ENCODE data around the gene PRICKLE1. TPM values are rescaled to one million over a fixed set of nuclear protein-coding genes. Genes with fewer than 3 reads are reported as not detected.

The PRICKLE1 gene
- polyA plus RNA-seq, 1 experiment: 36.0 TPM

DNA sequence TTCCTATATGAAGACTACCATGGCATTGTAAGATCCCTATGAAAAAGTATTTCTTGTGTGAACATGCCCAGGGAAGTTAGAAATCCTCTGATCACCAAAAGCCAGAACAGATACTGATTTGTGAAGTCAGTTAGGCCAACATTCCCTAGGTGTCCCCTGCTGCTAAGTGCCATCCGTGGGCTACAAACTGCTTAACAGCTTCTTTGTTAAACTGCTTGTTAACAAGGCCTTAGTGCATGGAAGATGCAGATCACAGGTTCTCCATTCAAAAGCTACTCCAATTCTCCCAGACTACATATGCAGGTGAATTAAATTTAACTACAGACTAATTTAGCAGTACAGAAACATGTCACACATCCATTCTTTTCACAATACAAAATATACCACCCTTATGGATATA is 108.2 kb downstream of the PRICKLE1 start:
- Histone ChIP-seq H3K27ac (ENCODE audit: low read depth, low read length) (no peak overlapping the region), H3K9me3 (ENCODE audit: control insufficient read depth, insufficient read depth, low read length) (no peaks in the 10 kb centered on the region), H3K27me3 (ENCODE audit: control insufficient read depth, insufficient read depth, low read length) (no peaks in the 10 kb centered on the region), H3K4me3 (ENCODE audit: low read depth, low read length) (peak overlapping the region; percentile 86)
- POLR2A ChIA-PET: no interaction called here
- TF ChIP-seq, protein P1, sequence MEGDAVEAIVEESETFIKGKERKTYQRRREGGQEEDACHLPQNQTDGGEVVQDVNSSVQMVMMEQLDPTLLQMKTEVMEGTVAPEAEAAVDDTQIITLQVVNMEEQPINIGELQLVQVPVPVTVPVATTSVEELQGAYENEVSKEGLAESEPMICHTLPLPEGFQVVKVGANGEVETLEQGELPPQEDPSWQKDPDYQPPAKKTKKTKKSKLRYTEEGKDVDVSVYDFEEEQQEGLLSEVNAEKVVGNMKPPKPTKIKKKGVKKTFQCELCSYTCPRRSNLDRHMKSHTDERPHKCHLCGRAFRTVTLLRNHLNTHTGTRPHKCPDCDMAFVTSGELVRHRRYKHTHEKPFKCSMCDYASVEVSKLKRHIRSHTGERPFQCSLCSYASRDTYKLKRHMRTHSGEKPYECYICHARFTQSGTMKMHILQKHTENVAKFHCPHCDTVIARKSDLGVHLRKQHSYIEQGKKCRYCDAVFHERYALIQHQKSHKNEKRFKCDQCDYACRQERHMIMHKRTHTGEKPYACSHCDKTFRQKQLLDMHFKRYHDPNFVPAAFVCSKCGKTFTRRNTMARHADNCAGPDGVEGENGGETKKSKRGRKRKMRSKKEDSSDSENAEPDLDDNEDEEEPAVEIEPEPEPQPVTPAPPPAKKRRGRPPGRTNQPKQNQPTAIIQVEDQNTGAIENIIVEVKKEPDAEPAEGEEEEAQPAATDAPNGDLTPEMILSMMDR (IDR thresholded peaks at IDR 0.05; ENCODE audit: low read depth, low read length): no peak
- no peak for DNase-seq (ENCODE audit: low read depth, low spot score)
- CTCF ChIA-PET: interaction anchor here (1.5 to 5.9 kb wide), 3 partner anchors 10 to 856 kb away, joined by 6 to 61 read pairs (median 49); no protein-coding TSS in a partner anchor

GRCh38 chr12:42477941-42478340 is 111.6 kb downstream of the PRICKLE1 start:
- Histone ChIP-seq H3K9me3 (ENCODE audit: control insufficient read depth, insufficient read depth, low read length) (no peaks in the 10 kb centered on the region), H3K27ac (ENCODE audit: low read depth, low read length) (no peak overlapping the region), H3K4me3 (ENCODE audit: low read depth, low read length) (no peak overlapping the region), H3K27me3 (ENCODE audit: control insufficient read depth, insufficient read depth, low read length) (no peaks in the 10 kb centered on the region)
- TF ChIP-seq, protein P1 (IDR thresholded peaks at IDR 0.05; ENCODE audit: low read depth, low read length): no peak
- POLR2A ChIA-PET: interaction anchor here (0.6 to 0.7 kb wide), 3 partner anchors 12 to 307 kb away, joined by 4 to 11 read pairs (median 5); no protein-coding TSS in a partner anchor
- CTCF ChIA-PET: interaction anchor here (1.9 kb wide), 2 partner anchors 91 to 861 kb away, joined by 8 to 14 read pairs; no protein-coding TSS in a partner anchor
- peak; percentile 70 for DNase-seq (ENCODE audit: low read depth, low spot score)

DNA sequence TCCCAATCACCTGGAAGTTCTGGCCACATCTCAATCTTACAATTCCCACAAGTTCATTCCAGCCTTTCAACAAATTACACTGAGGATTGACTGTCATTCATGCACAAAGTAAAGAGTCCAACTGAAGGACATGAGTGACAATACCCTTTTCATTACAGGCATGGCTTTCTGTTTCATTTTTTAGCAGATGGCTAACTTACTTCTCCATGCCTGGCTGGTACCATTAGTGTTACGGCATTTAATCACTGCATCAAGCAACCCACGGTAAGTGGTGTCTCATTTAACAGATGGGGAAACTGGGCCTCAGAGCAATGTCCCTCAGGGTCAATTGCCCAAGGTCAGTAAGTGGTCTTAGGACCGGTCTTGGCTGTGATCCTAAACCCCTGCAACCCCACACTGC is 114.4 kb downstream of the PRICKLE1 start:
- ChIA-PET POLR2A (no interaction called here), CTCF (interaction anchor here (0.6 kb wide), 1 partner anchor 862 kb away, joined by 8 read pairs; no protein-coding TSS in a partner anchor)
- Histone ChIP-seq H3K4me3 (ENCODE audit: low read depth, low read length) (no peak overlapping the region), H3K9me3 (ENCODE audit: control insufficient read depth, insufficient read depth, low read length) (no peaks in the 10 kb centered on the region), H3K27me3 (ENCODE audit: control insufficient read depth, insufficient read depth, low read length) (no peaks in the 10 kb centered on the region), H3K27ac (ENCODE audit: low read depth, low read length) (no peak overlapping the region)
- TF ChIP-seq, protein P1 (IDR thresholded peaks at IDR 0.05; ENCODE audit: low read depth, low read length): no peak
- DNase-seq (ENCODE audit: low read depth, low spot score): no peak

DNA sequence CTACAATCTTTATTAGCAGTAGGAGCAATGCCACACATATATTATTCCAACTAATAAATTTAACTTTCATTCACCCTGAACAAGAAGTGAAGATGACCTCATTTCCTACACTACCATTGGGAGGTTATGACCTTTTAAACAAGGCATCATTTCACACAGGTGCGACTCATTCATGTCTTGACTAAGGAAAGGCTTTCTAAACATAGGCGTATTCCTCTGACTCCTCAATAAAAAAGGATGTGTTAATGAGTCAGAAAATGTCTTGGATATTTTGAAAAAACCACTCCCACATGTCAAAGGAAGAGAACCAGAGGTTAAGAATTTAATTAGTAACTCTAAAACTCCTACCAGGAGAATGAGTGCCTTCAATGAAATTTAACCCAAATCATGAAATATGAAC is 115.2 kb downstream of the PRICKLE1 start:
- POLR2A ChIA-PET: no interaction called here
- no peak for DNase-seq (ENCODE audit: low read depth, low spot score)
- Histone ChIP-seq H3K4me3 (ENCODE audit: low read depth, low read length) (no peak overlapping the region), H3K9me3 (ENCODE audit: control insufficient read depth, insufficient read depth, low read length) (no peaks in the 10 kb centered on the region), H3K27ac (ENCODE audit: low read depth, low read length) (no peak overlapping the region), H3K27me3 (ENCODE audit: control insufficient read depth, insufficient read depth, low read length) (no peaks in the 10 kb centered on the region)
- TF ChIP-seq, protein P1 (IDR thresholded peaks at IDR 0.05; ENCODE audit: low read depth, low read length): no peak
- CTCF ChIA-PET: interaction anchor here (1.1 to 2.2 kb wide), 2 partner anchors 8 to 95 kb away, joined by 3 to 14 read pairs; no protein-coding TSS in a partner anchor

GRCh38 chr12:42473561-42473960 is 116.0 kb downstream of the PRICKLE1 start:
- H3K4me3 ChIP-seq (ENCODE audit: low read depth, low read length): no peak overlapping the region
- POLR2A ChIA-PET: no interaction called here
- H3K9me3 ChIP-seq (ENCODE audit: control insufficient read depth, insufficient read depth, low read length): no peaks in the 10 kb centered on the region
- TF ChIP-seq, protein P1 (IDR thresholded peaks at IDR 0.05; ENCODE audit: low read depth, low read length): no peak
- no peak for DNase-seq (ENCODE audit: low read depth, low spot score)
- H3K27ac ChIP-seq (ENCODE audit: low read depth, low read length): no peak overlapping the region
- CTCF ChIA-PET: interaction anchor here (1.1 to 2.2 kb wide), 2 partner anchors 9 to 95 kb away, joined by 3 to 14 read pairs; no protein-coding TSS in a partner anchor
- no peaks in the 10 kb centered on the region for H3K27me3 ChIP-seq (ENCODE audit: control insufficient read depth, insufficient read depth, low read length)

Data from AG04450 (cell line).